Measurements from ENCODE around the gene LIMS1.
A peak's percentile ranks its signal among the peaks of the same experiment; 100 is the strongest.
"Not testable (repeated sequence)": the region's sequence is repeated elsewhere in the genome, so short reads cannot be mapped to it uniquely, and the experiment has no call there.

Gene LIMS1

GRCh38 chr2:108533832-108534583 is at the start of gene LIMS1:
Gene LIMS1 (plus strand): TSS chr2:108534470. CDS start chr2:108534563, 93 bp downstream.
- peak; percentile 84 to 85 (median 84) for DNase-seq

DNA sequence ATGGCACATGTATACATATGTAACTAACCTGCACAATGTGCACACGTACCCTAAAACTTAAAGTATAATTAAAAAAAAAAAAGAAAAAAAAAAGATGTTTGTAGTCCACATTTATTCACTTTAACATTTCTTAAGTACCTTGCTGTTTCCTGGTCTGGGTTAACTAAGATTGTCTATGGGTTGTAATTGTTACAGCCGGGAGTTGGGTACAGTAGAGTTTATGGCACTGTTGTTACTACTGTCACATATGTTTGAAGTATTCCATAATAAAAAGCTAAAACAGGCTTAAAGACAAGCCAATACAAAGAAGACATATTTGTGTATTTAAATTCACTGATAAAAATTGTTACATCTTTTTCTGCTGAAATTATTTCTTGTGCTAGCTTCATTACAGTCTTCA is 49.0 kb upstream of the LIMS1 start:
- DNase-seq, result no peak

- DNase-seq, result no peak
These were observed 43.7 kb upstream of the LIMS1 start for GRCh38 chr2:108490506-108491122.

GRCh38 chr2:108491848-108492247 is 42.4 kb upstream of the LIMS1 start:
- DNase-seq, result no peak

- DNase-seq, result no peak
These were observed 41.9 kb upstream of the LIMS1 start for GRCh38 chr2:108492364-108492763.

DNA sequence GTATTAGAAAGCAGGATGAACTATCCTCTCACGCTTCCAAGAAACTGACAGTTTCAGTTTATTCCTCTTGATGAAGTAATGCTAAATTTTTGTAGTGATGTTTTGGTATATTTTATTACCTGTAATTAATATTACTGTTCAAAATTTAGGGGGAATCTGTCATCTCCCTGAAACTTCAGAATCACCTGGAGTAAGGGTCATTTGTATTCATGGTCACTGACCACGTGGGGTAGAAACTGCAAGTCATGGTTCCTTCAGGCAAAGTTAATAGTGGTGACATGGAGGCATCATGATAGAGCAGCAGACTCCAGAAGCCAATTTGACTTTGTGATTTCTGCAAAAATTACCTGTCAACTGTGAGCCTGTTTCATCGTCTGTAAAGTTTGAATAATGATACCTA is 38.1 kb upstream of the LIMS1 start:
- not testable (repeated sequence) for DNase-seq

GRCh38 chr2:108507620-108508019 is 26.6 kb upstream of the LIMS1 start:
- not testable (repeated sequence) for DNase-seq

- not testable (repeated sequence) for DNase-seq
These were observed 21.8 kb upstream of the LIMS1 start for GRCh38 chr2:108512431-108512830.

DNA sequence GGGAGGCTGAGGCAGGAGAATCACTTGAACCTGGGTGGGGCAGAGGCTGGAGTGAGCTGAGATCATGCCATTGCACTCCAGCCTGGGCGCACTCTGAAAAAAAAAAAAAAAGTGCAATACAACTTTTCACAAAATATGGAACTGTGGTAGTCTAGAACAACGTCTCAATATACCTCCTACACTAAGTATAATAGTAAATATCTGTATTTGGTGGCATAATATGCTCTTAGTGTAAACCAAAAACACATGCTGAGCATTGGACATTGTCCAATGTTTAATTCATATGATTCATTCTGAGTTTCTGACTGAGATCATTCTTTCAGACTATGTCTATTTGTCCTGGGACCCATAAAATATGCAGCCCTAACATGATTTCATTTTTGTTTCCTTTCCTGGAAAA is 19.8 kb upstream of the LIMS1 start:
- not testable (repeated sequence) for DNase-seq

- DNase-seq, result not testable (repeated sequence)
These were observed 9.6 kb upstream of the LIMS1 start for GRCh38 chr2:108524688-108525087.

DNA sequence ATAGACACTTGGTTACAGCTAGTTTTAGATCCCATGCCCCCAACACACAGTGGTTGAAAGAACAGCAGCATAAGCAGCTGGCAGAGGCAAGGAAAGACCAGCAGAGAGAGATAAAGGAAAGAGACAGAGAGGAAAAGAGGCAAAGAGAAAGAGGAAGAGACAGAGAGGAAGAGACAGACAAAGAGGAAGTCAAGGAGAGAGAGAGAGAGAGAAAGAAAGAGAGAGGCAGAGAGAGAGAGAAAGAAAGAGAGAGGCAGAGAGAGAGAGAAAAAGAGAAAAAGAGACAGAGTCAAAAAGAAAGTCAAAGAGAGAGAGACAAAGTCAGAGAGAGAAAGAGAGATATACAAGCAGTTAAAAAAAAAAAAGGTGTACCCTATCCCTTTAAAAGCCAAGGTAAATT is 9.0 kb upstream of the LIMS1 start:
- DNase-seq, result not testable (repeated sequence)

DNA sequence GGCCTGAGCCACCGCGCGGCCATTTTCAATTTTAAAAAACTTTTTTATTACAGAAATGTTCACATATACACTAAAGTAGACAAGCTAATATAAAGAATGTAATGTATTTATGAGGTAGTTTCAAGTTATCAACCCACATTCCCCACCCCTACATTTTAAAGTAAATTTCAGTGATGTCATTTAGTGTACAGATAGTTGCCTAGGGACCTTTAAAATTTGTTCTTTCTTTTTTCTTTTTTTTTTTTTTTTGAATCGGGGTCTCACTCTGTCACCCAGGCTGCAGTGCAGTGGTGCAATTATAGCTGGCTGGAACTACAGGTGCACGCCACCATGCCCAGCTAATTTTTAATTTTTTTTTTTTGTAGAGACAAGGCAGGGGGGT is 2.6 kb upstream of the LIMS1 start:
- no peak for DNase-seq

DNA sequence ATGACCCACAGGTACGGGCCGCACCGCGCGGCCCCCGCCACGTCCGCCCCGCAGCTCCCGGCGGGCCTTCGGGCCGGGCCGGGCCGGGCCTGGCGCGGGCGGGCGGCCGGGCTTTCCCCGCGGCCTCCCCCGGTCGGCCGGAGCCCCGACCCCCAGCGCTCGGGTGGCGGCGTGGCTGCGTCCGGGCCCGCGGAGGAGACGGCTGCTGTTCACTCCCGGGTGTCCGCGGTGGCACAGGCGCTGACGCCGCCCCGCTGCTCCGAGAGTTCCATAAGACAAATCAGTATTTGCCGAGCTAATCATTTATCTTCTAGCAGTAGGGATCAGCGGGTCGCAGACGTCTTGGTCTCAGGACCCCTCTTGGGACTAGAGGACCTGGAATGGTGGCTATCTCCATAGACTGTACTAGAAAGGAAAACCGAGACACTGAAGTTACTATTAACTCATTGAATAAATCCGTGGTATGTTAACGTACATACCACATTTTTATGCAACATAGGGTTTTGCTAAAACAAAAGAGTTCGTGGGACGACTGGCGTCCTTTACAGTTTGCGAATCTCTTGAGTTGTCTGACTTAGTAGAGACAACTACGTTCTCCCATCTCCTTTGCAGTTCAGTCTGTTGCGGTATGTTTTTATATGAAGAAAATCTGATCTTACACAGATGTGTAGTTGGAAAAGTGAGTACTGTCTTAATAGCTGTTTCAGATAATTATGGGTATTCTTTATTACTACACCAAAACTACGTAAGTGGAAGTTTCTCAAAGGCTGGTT is 500 bp downstream of the LIMS1 start:
- peak; percentile 6 to 26 (median 12) for DNase-seq

DNA sequence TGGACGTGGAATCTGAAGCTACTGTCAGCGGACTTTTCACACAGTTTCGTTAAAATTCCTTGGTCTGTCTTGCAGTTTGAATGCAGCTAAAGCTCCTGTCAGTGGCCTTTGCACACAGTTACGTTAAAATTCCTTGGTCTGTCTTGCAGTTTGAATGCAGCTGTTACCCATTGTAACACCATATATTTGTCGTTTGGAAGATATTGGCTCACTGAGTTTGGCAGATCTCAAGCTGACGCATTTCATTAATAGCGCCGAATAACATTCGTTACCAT is 1.0 kb downstream of the LIMS1 start:
- no peak for DNase-seq

DNA sequence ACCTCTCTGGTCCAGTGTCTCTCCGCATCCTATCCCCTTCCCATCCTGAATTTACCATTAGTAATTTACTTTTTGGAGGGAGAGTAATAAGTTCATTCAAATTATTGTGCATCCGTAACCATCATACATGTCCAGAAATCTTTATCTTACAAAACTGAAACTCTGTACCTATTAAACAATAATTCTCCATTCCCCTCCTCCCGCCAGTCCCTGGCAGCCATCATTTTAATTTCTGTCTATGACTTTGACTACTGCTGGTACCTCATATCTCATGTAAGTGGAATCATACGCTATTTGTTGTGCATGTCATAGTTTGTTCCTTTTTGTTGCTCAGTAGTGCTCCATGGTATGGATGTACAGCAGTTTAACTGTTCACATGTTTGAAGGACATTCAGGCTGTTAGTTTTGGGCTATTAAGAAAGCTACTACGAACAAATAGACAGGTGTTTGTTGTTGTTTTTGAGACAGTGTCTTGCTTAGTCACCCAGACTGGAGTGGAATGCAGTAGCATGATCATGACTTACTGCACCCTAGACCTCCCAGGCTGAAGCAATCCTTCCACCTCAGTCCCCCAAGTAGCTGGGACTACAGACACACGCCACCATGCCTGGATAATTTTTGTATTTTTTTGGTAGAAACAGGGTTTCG is 2.0 kb downstream of the LIMS1 start:
- no peak for DNase-seq

- no peak for DNase-seq
These were observed 2.6 kb downstream of the LIMS1 start for GRCh38 chr2:108536911-108537310.

- DNase-seq, result no peak
These were observed 3.8 kb downstream of the LIMS1 start for GRCh38 chr2:108538000-108538625.

- DNase-seq, result no peak
These were observed 7.2 kb downstream of the LIMS1 start for GRCh38 chr2:108541451-108541850.

- DNase-seq, result no peak
These were observed 7.8 kb downstream of the LIMS1 start for GRCh38 chr2:108542071-108542470.

GRCh38 chr2:108547606-108548005 is 13.3 kb downstream of the LIMS1 start:
- no peak for DNase-seq

GRCh38 chr2:108548208-108549003 is 14.1 kb downstream of the LIMS1 start:
- no peak for DNase-seq

- no peak for DNase-seq
These were observed 18.3 kb downstream of the LIMS1 start for GRCh38 chr2:108552566-108552965.

Data from activated CD4-positive, CD25-positive, alpha-beta regulatory T cell (primary cell).